Femur (tissue), 1 donor: Measurements from ENCODE around the gene LRRC56.
A peak's percentile ranks its signal among the peaks of the same experiment; 100 is the strongest.
"Not testable (repeated sequence)": the region's sequence is repeated elsewhere in the genome, so short reads cannot be mapped to it uniquely, and the experiment has no call there.

Experiments used
- DNase-seq: peaks from one replicate; pipeline ENCODE4 v3.0.0-alpha.2; 2017

The LRRC56 gene

GRCh38 chr11:502288-503178, 34.8 kb upstream of the LRRC56 start:
- no peak for DNase-seq

GRCh38 chr11:503179-503981, 33.9 kb upstream of the LRRC56 start:
- DNase-seq, result peak; percentile 67

GRCh38 chr11:504053-504993, 33.0 kb upstream of the LRRC56 start:
- peak; percentile 66 for DNase-seq

GRCh38 chr11:504994-505344, 32.4 kb upstream of the LRRC56 start:
- no peak for DNase-seq

GRCh38 chr11:506238-506994, 30.9 kb upstream of the LRRC56 start:
- DNase-seq, result peak; percentile 99

GRCh38 chr11:506995-507726, 30.2 kb upstream of the LRRC56 start, which contains the start of gene RNH1:
TSS of gene RNH1 (minus strand) at chr11:507242. CDS start at chr11:502162, 5,080 bp downstream.
- DNase-seq, result peak; percentile 99

- DNase-seq, result no peak
Measured at GRCh38 chr11:507727-508515, 29.4 kb upstream of the LRRC56 start.

- no peak for DNase-seq
Measured at GRCh38 chr11:508956-509355, 28.4 kb upstream of the LRRC56 start.

GRCh38 chr11:512761-513595, 24.3 kb upstream of the LRRC56 start:
- DNase-seq, result no peak

- DNase-seq, result no peak
Measured at GRCh38 chr11:514606-515005, 22.7 kb upstream of the LRRC56 start.

GRCh38 chr11:515131-515530, 22.2 kb upstream of the LRRC56 start:
- DNase-seq, result no peak

GRCh38 chr11:516400-516799, 20.9 kb upstream of the LRRC56 start:
- DNase-seq, result no peak

- not testable (repeated sequence) for DNase-seq
Measured at GRCh38 chr11:516918-517685, 20.2 kb upstream of the LRRC56 start.

GRCh38 chr11:518463-519202, 18.7 kb upstream of the LRRC56 start:
- DNase-seq, result peak; percentile 93

- no peak for DNase-seq
Measured at GRCh38 chr11:520428-521176, 16.7 kb upstream of the LRRC56 start.

GRCh38 chr11:521177-521688, 16.1 kb upstream of the LRRC56 start:
- DNase-seq, result no peak

GRCh38 chr11:526192-526591, 11.1 kb upstream of the LRRC56 start:
- DNase-seq, result no peak
